Testis (tissue), 3 donors: ENCODE results near the gene TSSK3. TPM values are rescaled to one million over a fixed set of nuclear protein-coding genes. Genes with fewer than 3 reads are reported as not detected.

Source experiments
- DNase-seq: peaks from one replicate; pipeline ENCODE4 v3.0.0-alpha.2; 2019
- H3K27ac ChIP-seq, 2 donors: fragments of 200-600 bp; sonication (generic); one replicate each; pipeline ENCODE4 v1.5.1; 2019
- H3K27me3 ChIP-seq: fragments of 200-600 bp; sonication (generic); one replicate; pipeline ENCODE4 v1.5.1; 2019
- H3K36me3 ChIP-seq: fragments of 200-600 bp; sonication (generic); one replicate; pipeline ENCODE4 v1.5.1; 2017; ENCODE audit warnings: low read depth; ENCODE audit errors: missing control alignments
- H3K4me1 ChIP-seq: fragments of 200-600 bp; sonication (generic); one replicate; pipeline ENCODE4 v1.5.1; 2019
- H3K4me3 ChIP-seq, 2 donors: fragments of 200-600 bp; sonication (generic); one replicate each; pipeline ENCODE4 v1.5.1; 2017 to 2019
- H3K9me3 ChIP-seq: fragments of 200-600 bp; sonication (generic); one replicate; pipeline ENCODE4 v1.5.1; 2017
- POLR2A ChIP-seq: fragments of 450-650 bp; IDR thresholded peaks from one replicate; pipeline ENCODE4 v1.6.1; 2017; ENCODE audit warnings: antibody characterized with exemption, mild to moderate bottlenecking, moderate library complexity
- WGBS, 2 donors: methylation state at CpG; one replicate each; pipeline ENCODE4 v1.1.5; 2018; 5-methylcytosine and 5-hydroxymethylcytosine counted together
- intact Hi-C: fragments of 100-400 bp; cut with DNase I; formaldehyde crosslinking; loops from one replicate; pipeline ENCODE4 v1.15.1; 2023; ENCODE audit warnings: low total_unique reads
- polyA plus RNA-seq: library from polyadenylated mRNA; stranded (reverse); fragments of 350-450 nt; fragmentation: Illumina TruSeq; extraction: RNeasy Lipid Tissue Mini Kit (QIAGEN cat#74804); gene quantifications from one replicate; pipeline ENCODE4 v1.2.3, GENCODE V29; 2014; ENCODE audit warnings: low read depth, low replicate concordance; ENCODE audit not compliant: insufficient read depth
- total RNA-seq, 2 donors: library from RNA; depleted of rRNA; stranded (reverse); fragments of >200 nt; gene quantifications; one replicate each; pipeline ENCODE4 v1.2.3, GENCODE V29; 2016
- TF ChIP-seq, protein P1 (sequence below), 3 experiments: fragments of 450-650 bp in 2 of 3; fragments of 200-600 bp in 1 of 3; sonication (generic) in 1 of 3; IDR thresholded peaks; one replicate each; pipeline ENCODE4 v1.5.1; 2016 to 2019; ENCODE audit warnings: antibody characterized with exemption in 3 of 3, mild to moderate bottlenecking in 2 of 3, moderate library complexity in 1 of 3

TSSK3 gene
- total and polyA plus RNA-seq, 3 donors from 2014 or later: 25.7 to 72.9 (median 55.6) TPM

DNA sequence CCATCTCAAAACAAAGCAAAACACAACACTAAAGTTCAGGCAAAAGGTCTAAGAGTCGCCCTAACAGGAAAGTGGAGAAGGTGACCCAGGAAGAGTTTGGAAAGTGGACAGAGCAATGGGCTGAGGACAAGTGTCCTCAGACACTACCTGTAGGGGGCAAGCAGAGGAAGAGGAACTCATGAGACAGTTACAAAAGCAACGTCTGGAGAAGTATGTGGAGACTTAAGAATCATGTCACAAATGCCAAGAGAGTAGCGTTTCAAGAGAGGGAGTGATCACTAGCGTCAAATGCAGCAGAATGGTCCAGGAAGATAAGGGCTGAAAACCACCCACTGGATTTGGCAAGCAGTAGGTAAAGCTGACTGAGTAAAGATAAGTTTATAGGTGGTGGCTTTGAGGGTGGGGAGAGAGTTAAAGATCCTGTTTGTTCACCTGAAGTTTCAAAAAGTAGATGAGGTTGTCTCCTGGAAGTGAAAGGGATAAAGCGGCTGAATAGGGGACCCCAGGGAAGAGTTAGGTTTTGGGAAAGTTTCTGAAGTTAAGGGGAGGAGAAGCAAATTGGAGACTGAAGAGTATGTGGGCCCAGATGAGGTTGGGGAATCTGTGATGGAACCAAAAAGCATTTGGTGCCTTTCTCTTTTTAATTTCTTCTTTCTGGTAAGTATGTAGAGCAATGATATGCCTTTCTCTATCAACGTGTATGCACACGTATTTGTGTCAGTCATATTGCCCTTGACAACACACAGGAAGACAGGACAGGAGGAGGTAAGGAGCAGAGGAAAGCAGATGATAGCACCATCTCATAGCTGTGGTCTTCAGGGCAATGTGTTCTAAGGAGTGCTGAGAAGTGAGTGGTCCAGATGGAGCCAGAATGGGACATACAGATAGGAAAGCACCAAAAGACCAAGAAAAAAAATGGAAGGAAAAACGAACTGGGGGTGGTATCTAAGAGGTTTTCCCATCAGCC lies 28.8 kb downstream of the TSSK3 start:
- H3K9me3 ChIP-seq: no peaks in the 10 kb centered on the region
- H3K4me3 ChIP-seq: no peak overlapping the region
- intact Hi-C loops: no loop called here
- no peaks in the 10 kb centered on the region for H3K27me3 ChIP-seq
- no peaks in the 10 kb centered on the region for H3K36me3 ChIP-seq
- peak; percentile 36 for DNase-seq
- 62 to 63% methylated on average over 8 of the region's 8 CpGs for WGBS, 2 donors
- H3K27ac ChIP-seq: no peak overlapping the region
- H3K4me1 ChIP-seq: peaks cover 26% of the 10 kb centered on the region
- TF ChIP-seq, protein P1, sequence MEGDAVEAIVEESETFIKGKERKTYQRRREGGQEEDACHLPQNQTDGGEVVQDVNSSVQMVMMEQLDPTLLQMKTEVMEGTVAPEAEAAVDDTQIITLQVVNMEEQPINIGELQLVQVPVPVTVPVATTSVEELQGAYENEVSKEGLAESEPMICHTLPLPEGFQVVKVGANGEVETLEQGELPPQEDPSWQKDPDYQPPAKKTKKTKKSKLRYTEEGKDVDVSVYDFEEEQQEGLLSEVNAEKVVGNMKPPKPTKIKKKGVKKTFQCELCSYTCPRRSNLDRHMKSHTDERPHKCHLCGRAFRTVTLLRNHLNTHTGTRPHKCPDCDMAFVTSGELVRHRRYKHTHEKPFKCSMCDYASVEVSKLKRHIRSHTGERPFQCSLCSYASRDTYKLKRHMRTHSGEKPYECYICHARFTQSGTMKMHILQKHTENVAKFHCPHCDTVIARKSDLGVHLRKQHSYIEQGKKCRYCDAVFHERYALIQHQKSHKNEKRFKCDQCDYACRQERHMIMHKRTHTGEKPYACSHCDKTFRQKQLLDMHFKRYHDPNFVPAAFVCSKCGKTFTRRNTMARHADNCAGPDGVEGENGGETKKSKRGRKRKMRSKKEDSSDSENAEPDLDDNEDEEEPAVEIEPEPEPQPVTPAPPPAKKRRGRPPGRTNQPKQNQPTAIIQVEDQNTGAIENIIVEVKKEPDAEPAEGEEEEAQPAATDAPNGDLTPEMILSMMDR (IDR thresholded peaks at IDR 0.05): no peak
- no peak for TF ChIP-seq POLR2A

DNA sequence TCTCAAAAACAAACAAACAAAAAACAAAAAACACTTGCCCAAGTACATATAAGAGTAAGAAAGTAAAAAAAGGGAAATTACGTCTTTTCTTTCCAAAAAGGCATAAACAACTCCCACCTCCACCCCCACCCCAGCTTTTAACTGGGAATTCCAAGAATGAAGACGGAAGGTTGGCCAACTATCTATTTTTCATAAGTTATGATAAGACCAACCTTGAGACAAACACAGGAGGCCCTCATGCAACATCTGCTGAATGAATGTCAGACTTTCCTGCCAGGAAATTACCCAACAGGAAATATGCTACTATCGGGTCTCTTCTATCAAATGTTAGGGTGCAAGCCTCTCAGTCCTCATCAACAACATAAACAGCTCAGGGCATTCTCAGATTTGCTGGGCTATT lies 30.0 kb downstream of the TSSK3 start:
- peaks cover 26% of the 10 kb centered on the region for H3K4me1 ChIP-seq
- TF ChIP-seq, protein P1 (IDR thresholded peaks at IDR 0.05): no peak
- TF ChIP-seq POLR2A: no peak
- intact Hi-C loops: no loop called here

DNA sequence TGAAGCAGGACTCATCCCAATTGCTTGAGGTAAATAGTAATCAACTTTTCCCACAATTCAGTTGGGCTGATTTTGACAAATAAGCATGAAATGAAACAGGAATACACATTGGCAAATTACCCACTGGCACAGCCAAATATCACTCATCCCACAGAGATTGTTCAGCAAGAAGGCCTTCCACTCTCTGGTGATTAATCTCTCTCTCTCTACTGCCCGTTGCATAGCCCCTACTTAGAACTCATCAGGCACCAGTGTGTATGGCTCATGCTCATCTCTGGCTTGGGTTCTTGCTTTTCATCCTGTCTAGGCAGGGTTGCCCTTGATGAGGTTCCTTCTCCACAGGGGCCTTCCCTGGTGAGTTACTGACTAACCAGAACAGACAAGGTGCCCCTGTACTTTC lies 30.8 kb downstream of the TSSK3 start:
- DNase-seq: no peak
- intact Hi-C loops: no loop called here
- Histone ChIP-seq H3K4me3 (peak overlapping the region in 1 of 2 donors; percentile 87), H3K9me3 (no peaks in the 10 kb centered on the region), H3K27ac (peak overlapping the region; percentile 91 to 93), H3K36me3 (no peaks in the 10 kb centered on the region), H3K27me3 (no peaks in the 10 kb centered on the region), H3K4me1 (peaks cover 26% of the 10 kb centered on the region)
- TF ChIP-seq, protein P1 (IDR thresholded peaks at IDR 0.05): no peak
- no peak for TF ChIP-seq POLR2A
- 8 to 26% methylated on average over 1 of the region's 1 CpG for WGBS, 2 donors

More for the DNA sequence above, 30.0 kb downstream of the TSSK3 start:
- peak overlapping the region in 1 of 2 donors; percentile 93 for H3K27ac ChIP-seq
- no peaks in the 10 kb centered on the region for H3K27me3 ChIP-seq
- DNase-seq: no peak
- H3K36me3 ChIP-seq: no peaks in the 10 kb centered on the region
- H3K4me3 ChIP-seq: no peak overlapping the region
- 36 to 52% methylated on average over 3 of the region's 3 CpGs for WGBS, 2 donors
- no peaks in the 10 kb centered on the region for H3K9me3 ChIP-seq

DNA sequence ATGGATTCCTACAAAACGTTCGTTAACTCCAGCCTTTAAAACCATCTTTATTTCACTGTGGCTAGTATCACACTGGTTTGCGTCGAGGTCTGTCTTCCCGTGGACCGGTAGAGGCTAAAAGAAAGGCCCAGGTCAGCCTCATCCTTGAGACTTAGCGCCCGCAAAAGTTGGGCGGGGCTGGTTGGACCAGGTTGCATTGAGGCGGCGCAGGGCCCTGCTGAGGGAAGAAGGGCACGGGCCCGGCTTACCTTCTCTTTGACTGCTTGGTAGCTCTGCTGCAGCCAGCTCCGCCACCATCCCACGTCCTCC lies 31.4 kb downstream of the TSSK3 start:
- intact Hi-C loops: no loop called here
- WGBS, 2 donors: 0% methylated on average over 11 to 15 of the region's 15 CpGs
- Histone ChIP-seq H3K9me3 (no peaks in the 10 kb centered on the region), H3K36me3 (no peaks in the 10 kb centered on the region), H3K4me1 (peaks cover 26% of the 10 kb centered on the region), H3K27ac (peak overlapping the region; percentile 91 to 93), H3K27me3 (no peaks in the 10 kb centered on the region), H3K4me3 (peak overlapping the region; percentile 76 to 87)
- peak; percentile 69 for DNase-seq
- no peak for TF ChIP-seq POLR2A
- TF ChIP-seq, protein P1 (IDR thresholded peaks at IDR 0.05): no peak
